ENCODE measurements around the gene FGF23. TPM values are rescaled to one million over a fixed set of nuclear protein-coding genes. Genes with fewer than 3 reads are reported as not detected.

FGF23 gene
- not detected for polyA plus RNA-seq (ENCODE audit: low read depth in 6 of 6)

DNA sequence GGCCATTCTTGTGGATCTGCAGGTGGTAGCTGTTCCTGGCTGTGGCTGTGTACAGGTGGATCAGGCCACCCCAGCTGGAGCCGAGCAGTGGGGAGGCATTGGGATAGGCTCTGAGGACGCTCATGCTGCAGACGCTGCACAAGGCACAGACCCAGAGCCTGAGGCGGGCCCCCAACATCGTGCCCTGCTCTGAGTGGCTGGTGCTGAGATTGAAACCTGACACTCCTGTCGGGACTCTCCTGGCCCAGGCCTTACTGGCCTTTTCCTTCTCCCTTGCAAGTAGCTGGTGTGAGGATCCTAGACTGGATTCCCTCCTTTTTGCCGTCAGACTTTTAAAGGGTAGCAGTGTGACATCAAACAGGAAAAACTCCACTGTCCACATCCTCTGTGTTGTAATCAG is at the start of gene FGF23:
Gene FGF23 (minus strand): TSS at position 308 of the 400 bp plus-strand sequence. CDS start 130 bp downstream, at position 178.
- DNase-seq: no peak
- H3K27ac Mint-ChIP-seq: no peak within 1 kb of the TSS
- H3K4me1 Mint-ChIP-seq: no peaks in the 10 kb centered on the region
- H3K27me3 Mint-ChIP-seq: peaks cover 27 to 63% (median 51%) of the 10 kb centered on the region in 3 donors
- no peaks in the 10 kb centered on the region for H3K36me3 Mint-ChIP-seq
- H3K9me3 Mint-ChIP-seq: no peaks in the 10 kb centered on the region
- no peak within 1 kb of the TSS for H3K4me3 Mint-ChIP-seq
- ATAC-seq (ENCODE audit: low read depth in 2 of 2): no peak

GRCh38 chr12:4424422-4424821 is 44.9 kb upstream of the FGF23 start:
- peaks cover 0 to under 1% (median 0%) of the 10 kb centered on the region in 7 donors for H3K9me3 Mint-ChIP-seq
- peaks cover 0 to 5% (median 5%) of the 10 kb centered on the region in 3 donors for H3K4me1 Mint-ChIP-seq
- DNase-seq (no peak), ATAC-seq (ENCODE audit: low read depth in 2 of 2) (no peak)
- H3K27me3 Mint-ChIP-seq: peaks cover 2 to 9% (median 5%) of the 10 kb centered on the region in 3 donors
- no peak overlapping the region for H3K4me3 Mint-ChIP-seq
- H3K36me3 Mint-ChIP-seq: no peaks in the 10 kb centered on the region
- peak overlapping the region in 1 of 6 donors; percentile 24 for H3K27ac Mint-ChIP-seq

- Mint-ChIP-seq H3K4me1 (peaks cover 0 to 5% (median 5%) of the 10 kb centered on the region in 3 donors), H3K27ac (no peak overlapping the region)
Measured at GRCh38 chr12:4423528-4424195, 44.1 kb upstream of the FGF23 start.

GRCh38 chr12:4422985-4423384 is 43.5 kb upstream of the FGF23 start:
- DNase-seq (no peak), ATAC-seq (ENCODE audit: low read depth in 2 of 2) (no peak)
- H3K27ac Mint-ChIP-seq: peak overlapping the region in 1 of 6 donors; percentile 64
- no peaks in the 10 kb centered on the region for H3K36me3 Mint-ChIP-seq
- H3K9me3 Mint-ChIP-seq: peaks cover 0 to 2% (median 0%) of the 10 kb centered on the region in 7 donors
- peaks cover 0 to 5% (median 5%) of the 10 kb centered on the region in 3 donors for H3K4me1 Mint-ChIP-seq
- H3K4me3 Mint-ChIP-seq: no peak overlapping the region
- H3K27me3 Mint-ChIP-seq: peaks cover 3 to 10% (median 8%) of the 10 kb centered on the region in 3 donors

More at GRCh38 chr12:4423528-4424195, 44.1 kb upstream of the FGF23 start:
- no peak overlapping the region for H3K4me3 Mint-ChIP-seq
- H3K36me3 Mint-ChIP-seq: no peaks in the 10 kb centered on the region
- DNase-seq (no peak), ATAC-seq (ENCODE audit: low read depth in 2 of 2) (no peak)
- peaks cover 0 to 2% (median 0%) of the 10 kb centered on the region in 7 donors for H3K9me3 Mint-ChIP-seq
- H3K27me3 Mint-ChIP-seq: peaks cover 7 to 9% (median 9%) of the 10 kb centered on the region in 3 donors

GRCh38 chr12:4421590-4422031 is 42.1 kb upstream of the FGF23 start:
- no peak overlapping the region for H3K27ac Mint-ChIP-seq
- peak in 1 of 2 donors; percentile 27 for ATAC-seq (ENCODE audit: low read depth in 2 of 2)
- no peak overlapping the region for H3K4me3 Mint-ChIP-seq
- peaks cover 0 to 5% (median 5%) of the 10 kb centered on the region in 3 donors for H3K4me1 Mint-ChIP-seq
- DNase-seq: peak; percentile 33
- H3K36me3 Mint-ChIP-seq: no peaks in the 10 kb centered on the region
- peaks cover 0 to 2% (median 0%) of the 10 kb centered on the region in 7 donors for H3K9me3 Mint-ChIP-seq
- H3K27me3 Mint-ChIP-seq: peaks cover 7 to 18% (median 18%) of the 10 kb centered on the region in 3 donors

DNA sequence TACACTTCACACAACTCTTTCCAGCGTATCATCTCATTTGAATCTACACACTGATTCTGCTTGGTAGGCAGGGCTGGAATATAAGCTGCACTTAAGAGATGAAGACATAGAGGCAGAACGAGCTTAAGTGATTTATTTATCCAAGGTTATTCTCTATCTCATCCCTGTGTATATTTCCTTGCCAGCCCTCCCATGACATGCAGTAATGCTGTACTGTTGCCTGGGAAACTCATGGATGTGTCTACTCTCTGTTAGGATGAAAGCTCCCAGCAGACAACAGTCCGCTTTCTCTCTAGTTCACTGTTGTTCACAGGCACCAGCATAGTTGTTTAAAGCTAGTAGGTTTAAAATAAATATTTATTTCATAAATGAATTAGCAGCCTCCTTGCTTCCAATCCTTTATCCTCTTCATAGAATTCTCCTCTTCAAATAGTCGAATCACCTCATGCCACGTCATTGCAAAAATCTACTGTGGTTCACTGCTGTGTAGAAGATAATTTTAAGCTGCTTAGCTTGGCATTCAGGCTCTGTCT is 40.7 kb upstream of the FGF23 start:
- H3K27me3 Mint-ChIP-seq: peaks cover 19 to 32% (median 28%) of the 10 kb centered on the region in 3 donors
- DNase-seq (no peak), ATAC-seq (ENCODE audit: low read depth in 2 of 2) (no peak)
- no peaks in the 10 kb centered on the region for H3K36me3 Mint-ChIP-seq
- no peak overlapping the region for H3K27ac Mint-ChIP-seq
- H3K4me3 Mint-ChIP-seq: no peak overlapping the region
- H3K4me1 Mint-ChIP-seq: peaks cover 0 to 5% (median 5%) of the 10 kb centered on the region in 3 donors
- H3K9me3 Mint-ChIP-seq: peaks cover 0 to 2% (median 0%) of the 10 kb centered on the region in 7 donors

- peaks cover 0 to 5% (median 5%) of the 10 kb centered on the region in 3 donors for H3K4me1 Mint-ChIP-seq
- no peak overlapping the region for H3K27ac Mint-ChIP-seq
- H3K27me3 Mint-ChIP-seq: peaks cover 27 to 37% (median 28%) of the 10 kb centered on the region in 3 donors
- DNase-seq: no peak
- H3K9me3 Mint-ChIP-seq: peaks cover 0 to 2% (median 0%) of the 10 kb centered on the region in 7 donors
- no peaks in the 10 kb centered on the region for H3K36me3 Mint-ChIP-seq
- ATAC-seq (ENCODE audit: low read depth in 2 of 2): no peak
- no peak overlapping the region for H3K4me3 Mint-ChIP-seq
Measured at GRCh38 chr12:4418913-4419312, 39.4 kb upstream of the FGF23 start.

DNA sequence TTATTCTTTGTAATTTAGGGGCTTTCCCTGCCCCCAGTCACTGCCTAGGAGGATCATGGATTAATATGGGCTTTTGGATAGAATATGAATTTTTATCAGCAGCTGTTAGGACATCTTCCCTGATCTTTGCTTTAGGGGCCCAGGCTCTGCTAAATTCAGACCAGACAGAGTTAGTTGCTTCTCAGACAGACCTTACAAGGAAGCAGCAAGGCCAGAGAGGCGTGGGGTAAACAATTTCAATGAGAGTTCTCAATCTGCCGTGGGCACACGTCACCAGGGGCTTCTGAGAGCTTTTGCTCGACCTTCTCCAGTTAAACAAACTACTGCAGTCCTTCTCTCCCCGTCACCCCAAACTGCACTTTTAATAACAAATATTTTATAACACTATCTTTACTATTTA is 38.4 kb upstream of the FGF23 start:
- Mint-ChIP-seq H3K27ac (peak overlapping the region in 1 of 6 donors; percentile 23), H3K27me3 (peaks cover 30 to 43% (median 33%) of the 10 kb centered on the region in 3 donors), H3K36me3 (no peaks in the 10 kb centered on the region), H3K4me1 (peaks cover 0 to 5% (median 5%) of the 10 kb centered on the region in 3 donors), H3K4me3 (no peak overlapping the region), H3K9me3 (peaks cover 0 to 2% (median 0%) of the 10 kb centered on the region in 7 donors)
- no peak for ATAC-seq (ENCODE audit: low read depth in 2 of 2)
- no peak for DNase-seq

GRCh38 chr12:4417455-4417854 is 37.9 kb upstream of the FGF23 start:
- H3K27ac Mint-ChIP-seq: no peak overlapping the region
- no peak for ATAC-seq (ENCODE audit: low read depth in 2 of 2)

DNA sequence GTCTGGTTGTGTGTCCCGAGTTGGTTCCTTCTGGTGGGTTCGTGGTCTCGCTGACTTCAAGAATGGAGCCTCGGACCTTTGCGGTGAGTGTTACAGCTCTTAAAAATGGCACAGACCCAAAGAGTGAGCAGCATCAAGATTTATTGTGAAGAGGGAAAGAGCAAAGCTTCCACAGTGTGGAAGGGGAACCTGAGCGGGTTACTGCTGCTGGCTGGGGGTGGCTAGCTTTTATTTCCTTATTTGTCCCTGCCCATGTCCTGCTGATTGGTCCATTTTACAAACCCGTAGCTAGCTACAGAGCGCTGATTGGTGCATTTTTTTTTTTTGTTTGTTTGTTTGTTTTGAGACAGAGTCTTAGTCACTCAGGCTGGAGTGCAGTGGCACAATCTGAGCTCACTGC is 36.8 kb upstream of the FGF23 start:
- peaks cover 0 to 2% (median 0%) of the 10 kb centered on the region in 7 donors for H3K9me3 Mint-ChIP-seq
- no peak for ATAC-seq (ENCODE audit: low read depth in 2 of 2)
- H3K27me3 Mint-ChIP-seq: peaks cover 32 to 43% (median 42%) of the 10 kb centered on the region in 3 donors

More at GRCh38 chr12:4417455-4417854, 37.9 kb upstream of the FGF23 start:
- Mint-ChIP-seq H3K4me3 (no peak overlapping the region), H3K4me1 (peaks cover 0 to 5% (median 5%) of the 10 kb centered on the region in 3 donors), H3K9me3 (peaks cover 0 to 2% (median 0%) of the 10 kb centered on the region in 7 donors), H3K36me3 (no peaks in the 10 kb centered on the region), H3K27me3 (peaks cover 30 to 43% (median 36%) of the 10 kb centered on the region in 3 donors)
- no peak for DNase-seq

DNA sequence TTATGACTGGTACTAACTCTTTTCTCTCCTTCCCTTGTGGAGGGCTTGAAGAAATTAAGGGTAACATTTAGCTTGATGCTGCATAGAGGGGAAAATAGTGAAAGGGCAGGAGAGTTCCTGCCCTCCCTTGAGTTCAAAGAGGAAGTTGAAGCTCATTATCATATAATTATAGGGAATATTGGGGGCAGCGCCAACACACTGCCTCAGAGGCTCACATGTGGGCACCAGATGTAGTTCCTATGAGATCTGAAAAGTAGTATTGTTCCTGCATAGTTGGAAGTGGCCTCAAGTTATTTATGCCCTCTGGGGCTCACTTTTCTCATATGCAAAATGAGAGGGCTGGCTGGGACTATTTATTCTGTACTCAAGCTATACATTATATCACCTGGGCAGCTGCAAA is 33.0 kb upstream of the FGF23 start:
- Mint-ChIP-seq H3K36me3 (no peaks in the 10 kb centered on the region), H3K4me1 (no peaks in the 10 kb centered on the region), H3K27ac (no peak overlapping the region), H3K27me3 (peaks cover 23 to 46% (median 32%) of the 10 kb centered on the region in 3 donors), H3K9me3 (no peaks in the 10 kb centered on the region), H3K4me3 (no peak overlapping the region)
- DNase-seq (no peak), ATAC-seq (ENCODE audit: low read depth in 2 of 2) (no peak)

More for the DNA sequence above, 36.8 kb upstream of the FGF23 start:
- Mint-ChIP-seq H3K36me3 (no peaks in the 10 kb centered on the region), H3K27ac (no peak overlapping the region), H3K4me3 (no peak overlapping the region), H3K4me1 (peaks cover 0 to under 1% (median 0%) of the 10 kb centered on the region in 3 donors)
- DNase-seq: no peak

DNA sequence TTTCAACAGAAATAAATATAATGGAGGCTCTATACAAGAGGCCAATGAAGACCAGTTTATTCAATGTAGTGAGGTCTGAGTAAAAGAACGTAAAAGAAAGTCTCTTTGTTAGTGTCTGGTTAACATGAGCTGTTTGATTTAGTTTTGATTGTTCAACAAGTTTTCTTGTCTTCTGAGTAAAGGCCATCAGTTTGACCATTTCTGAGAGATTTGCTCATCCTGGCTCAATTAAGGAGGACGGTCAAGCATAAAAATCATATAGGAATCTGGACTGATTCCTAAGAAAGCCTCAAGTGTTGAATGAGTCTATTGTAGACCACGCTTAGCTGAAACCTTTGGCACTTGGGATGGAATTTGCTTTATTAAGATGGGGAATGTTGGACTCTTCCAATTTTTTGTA is 32.5 kb upstream of the FGF23 start:
- DNase-seq: no peak
- no peaks in the 10 kb centered on the region for H3K9me3 Mint-ChIP-seq
- H3K36me3 Mint-ChIP-seq: no peaks in the 10 kb centered on the region
- H3K4me1 Mint-ChIP-seq: no peaks in the 10 kb centered on the region
- no peak overlapping the region for H3K27ac Mint-ChIP-seq
- H3K4me3 Mint-ChIP-seq: no peak overlapping the region
- H3K27me3 Mint-ChIP-seq: peaks cover 21 to 43% (median 30%) of the 10 kb centered on the region in 3 donors
- ATAC-seq (ENCODE audit: low read depth in 2 of 2): no peak

DNA sequence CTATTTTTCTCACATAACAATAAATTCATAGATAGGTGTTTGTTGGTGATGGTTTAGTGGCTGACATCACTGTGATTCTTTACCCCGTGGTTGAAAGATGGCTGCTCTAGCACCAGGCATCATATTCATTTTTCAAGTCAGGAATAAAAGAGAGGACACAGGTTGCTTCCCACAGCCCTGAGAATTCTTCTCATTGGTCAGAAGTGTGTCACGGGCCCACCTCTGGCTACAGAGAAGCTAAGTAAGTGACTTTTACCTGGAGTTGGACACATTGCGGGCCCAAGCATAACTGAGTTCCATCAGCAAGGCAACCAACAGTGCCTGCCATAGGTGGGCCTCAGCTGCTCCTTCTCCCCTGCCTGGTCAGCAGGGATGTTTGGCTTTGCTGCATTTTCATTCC is 27.6 kb upstream of the FGF23 start:
- H3K4me1 Mint-ChIP-seq: no peaks in the 10 kb centered on the region
- peaks cover 6 to 12% (median 7%) of the 10 kb centered on the region in 3 donors for H3K27me3 Mint-ChIP-seq
- H3K4me3 Mint-ChIP-seq: no peak overlapping the region
- ATAC-seq (ENCODE audit: low read depth in 2 of 2) (no peak), DNase-seq (no peak)
- H3K36me3 Mint-ChIP-seq: no peaks in the 10 kb centered on the region
- no peak overlapping the region for H3K27ac Mint-ChIP-seq
- peaks cover 0 to 7% (median 0%) of the 10 kb centered on the region in 7 donors for H3K9me3 Mint-ChIP-seq

Data from naive B cell (primary cell).